ENCODE results near the gene SYNJ2. TPM values are rescaled to one million over a fixed set of nuclear protein-coding genes. Genes with fewer than 3 reads are reported as not detected.

SYNJ2 gene
- total RNA-seq, 1 donor from 2014 or later = 42.7 TPM

DNA sequence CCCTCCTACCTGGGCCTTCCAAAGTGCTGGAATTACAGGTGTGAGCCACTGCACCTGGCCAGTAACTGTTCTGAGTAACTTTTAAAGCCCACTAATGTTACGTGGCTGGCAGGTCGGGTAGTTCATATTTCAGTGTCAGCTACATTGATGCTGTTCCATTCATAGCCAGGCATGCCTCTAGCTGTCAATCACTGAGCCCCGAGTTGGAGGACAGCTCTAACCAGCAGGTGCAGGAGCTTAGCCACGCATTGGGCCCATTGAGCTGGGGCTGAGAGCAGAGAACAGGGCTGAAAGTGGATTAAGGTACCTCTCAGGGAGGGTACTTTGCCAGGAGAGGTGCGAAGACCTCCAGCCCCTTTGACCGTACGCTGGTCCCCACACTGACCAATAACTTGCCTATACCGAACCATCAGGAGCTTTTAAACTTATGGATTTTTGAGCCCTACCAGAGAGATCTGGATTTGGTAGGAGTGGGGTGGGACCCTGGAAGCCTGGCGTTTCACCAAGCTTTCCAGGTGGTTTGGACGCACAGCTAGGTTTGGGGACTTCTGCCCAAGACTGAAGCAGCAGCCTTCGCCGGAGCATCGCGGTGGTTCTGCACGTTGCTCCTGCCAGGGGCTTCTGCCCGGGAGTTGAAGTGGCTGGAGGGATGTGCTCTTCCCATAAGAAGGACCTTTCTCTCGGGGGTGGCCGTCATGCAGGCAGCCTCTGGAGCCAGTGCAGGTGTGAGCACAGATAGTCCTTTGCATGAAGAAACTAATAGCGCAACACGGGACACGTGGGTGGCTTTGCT is 103.8 kb downstream of the SYNJ2 start:
- Mint-ChIP-seq H3K27me3 (ENCODE audit: low read depth) (no peaks in the 10 kb centered on the region), H3K9me3 (no peaks in the 10 kb centered on the region), H3K4me1 (no peaks in the 10 kb centered on the region), H3K36me3 (peaks cover 58% of the 10 kb centered on the region), H3K27ac (no peak overlapping the region), H3K4me3 (no peak overlapping the region)
- TF ChIP-seq, protein P1, sequence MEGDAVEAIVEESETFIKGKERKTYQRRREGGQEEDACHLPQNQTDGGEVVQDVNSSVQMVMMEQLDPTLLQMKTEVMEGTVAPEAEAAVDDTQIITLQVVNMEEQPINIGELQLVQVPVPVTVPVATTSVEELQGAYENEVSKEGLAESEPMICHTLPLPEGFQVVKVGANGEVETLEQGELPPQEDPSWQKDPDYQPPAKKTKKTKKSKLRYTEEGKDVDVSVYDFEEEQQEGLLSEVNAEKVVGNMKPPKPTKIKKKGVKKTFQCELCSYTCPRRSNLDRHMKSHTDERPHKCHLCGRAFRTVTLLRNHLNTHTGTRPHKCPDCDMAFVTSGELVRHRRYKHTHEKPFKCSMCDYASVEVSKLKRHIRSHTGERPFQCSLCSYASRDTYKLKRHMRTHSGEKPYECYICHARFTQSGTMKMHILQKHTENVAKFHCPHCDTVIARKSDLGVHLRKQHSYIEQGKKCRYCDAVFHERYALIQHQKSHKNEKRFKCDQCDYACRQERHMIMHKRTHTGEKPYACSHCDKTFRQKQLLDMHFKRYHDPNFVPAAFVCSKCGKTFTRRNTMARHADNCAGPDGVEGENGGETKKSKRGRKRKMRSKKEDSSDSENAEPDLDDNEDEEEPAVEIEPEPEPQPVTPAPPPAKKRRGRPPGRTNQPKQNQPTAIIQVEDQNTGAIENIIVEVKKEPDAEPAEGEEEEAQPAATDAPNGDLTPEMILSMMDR (IDR thresholded peaks at IDR 0.05; ENCODE audit: unreplicated experiment) = no peak
- no peak for DNase-seq (ENCODE audit: low spot score in 2 of 2, unreplicated experiment in 2 of 2)

- TF ChIP-seq, protein P1 (IDR thresholded peaks at IDR 0.05; ENCODE audit: unreplicated experiment) = no peak
- no peak for DNase-seq (ENCODE audit: low spot score in 2 of 2, unreplicated experiment in 2 of 2)
- Mint-ChIP-seq H3K4me3 (no peak overlapping the region), H3K9me3 (no peaks in the 10 kb centered on the region), H3K27ac (no peak overlapping the region), H3K4me1 (no peaks in the 10 kb centered on the region), H3K27me3 (ENCODE audit: low read depth) (no peaks in the 10 kb centered on the region), H3K36me3 (peaks cover 52% of the 10 kb centered on the region)
Measured at GRCh38 chr6:158086054-158086503, 104.4 kb downstream of the SYNJ2 start.

- Mint-ChIP-seq H3K4me3 (no peak overlapping the region), H3K4me1 (no peaks in the 10 kb centered on the region), H3K27me3 (ENCODE audit: low read depth) (no peaks in the 10 kb centered on the region), H3K36me3 (peaks cover 50% of the 10 kb centered on the region), H3K27ac (no peak overlapping the region), H3K9me3 (no peaks in the 10 kb centered on the region)
- TF ChIP-seq, protein P1 (IDR thresholded peaks at IDR 0.05; ENCODE audit: unreplicated experiment) = no peak
- no peak for DNase-seq (ENCODE audit: low spot score in 2 of 2, unreplicated experiment in 2 of 2)
Measured at GRCh38 chr6:158086504-158087223, 105.0 kb downstream of the SYNJ2 start.

- no peaks in the 10 kb centered on the region for H3K4me1 Mint-ChIP-seq
- H3K27me3 Mint-ChIP-seq (ENCODE audit: low read depth) = no peaks in the 10 kb centered on the region
- no peak for DNase-seq (ENCODE audit: low spot score in 2 of 2, unreplicated experiment in 2 of 2)
- no peaks in the 10 kb centered on the region for H3K9me3 Mint-ChIP-seq
- no peak overlapping the region for H3K4me3 Mint-ChIP-seq
- H3K36me3 Mint-ChIP-seq = peaks cover 54% of the 10 kb centered on the region
- TF ChIP-seq, protein P1 (IDR thresholded peaks at IDR 0.05; ENCODE audit: unreplicated experiment) = no peak
- H3K27ac Mint-ChIP-seq = no peak overlapping the region
Measured at GRCh38 chr6:158087224-158087867, 105.7 kb downstream of the SYNJ2 start.

GRCh38 chr6:158092806-158093205 is 111.1 kb downstream of the SYNJ2 start:
- H3K36me3 Mint-ChIP-seq = peaks cover 56% of the 10 kb centered on the region
- TF ChIP-seq, protein P1 (IDR thresholded peaks at IDR 0.05; ENCODE audit: unreplicated experiment) = no peak
- no peak overlapping the region for H3K4me3 Mint-ChIP-seq
- no peak for DNase-seq (ENCODE audit: low spot score in 2 of 2, unreplicated experiment in 2 of 2)
- no peak overlapping the region for H3K27ac Mint-ChIP-seq
- no peaks in the 10 kb centered on the region for H3K27me3 Mint-ChIP-seq (ENCODE audit: low read depth)
- no peaks in the 10 kb centered on the region for H3K4me1 Mint-ChIP-seq
- H3K9me3 Mint-ChIP-seq = no peaks in the 10 kb centered on the region

Measured in mesothelial cell of epicardium (in vitro differentiated cells).